ENCODE data around the gene SH2D3C. TPM values are rescaled to one million over a fixed set of nuclear protein-coding genes. Genes with fewer than 3 reads are reported as not detected.

SH2D3C gene
- total and polyA plus RNA-seq, 9 of the 15 experiments (the other 6 are each of a cell fraction or from before 2014, with no cell fraction given) = 0.03 to 1.2 (median 0.22) TPM; not detected in 1

- no peak for TF ChIP-seq HINFP (tag; conservative IDR thresholded peaks at IDR 0.05; ENCODE audit: low read depth)
- TF ChIP-seq TAF9B (IDR thresholded peaks at IDR 0.05; ENCODE audit: partially characterized antibody) = no peak
- TF ChIP-seq ZNF512 (tag; IDR thresholded peaks at IDR 0.05) = no peak
- no peak for TF ChIP-seq ZC3H11A (IDR thresholded peaks at IDR 0.05; ENCODE audit: low read depth, low read length)
- peak; percentile 99 for TF ChIP-seq PRDM10 (IDR thresholded peaks at IDR 0.05; ENCODE audit: partially characterized antibody)
- no peak for TF ChIP-seq TARDBP (IDR thresholded peaks at IDR 0.05)
- peak in 1 of 2 experiments; percentile 29; a peak in 1 of 4 replicates for TF ChIP-seq FOXA3 (CRISPR knock-in tag; conservative IDR thresholded peaks at IDR 0.05 in 1 of 2, IDR thresholded peaks at IDR 0.05 in 1 of 2)
- peak; percentile 73 for TF ChIP-seq RBM25 (IDR thresholded peaks at IDR 0.05; ENCODE audit: low read depth, low read length, severe bottlenecking)
- TF ChIP-seq ZNF274 (IDR thresholded peaks at IDR 0.05; ENCODE audit: borderline replicate concordance, low read depth, low read length) = no peak
- no peak for TF ChIP-seq EWSR1 (IDR thresholded peaks at IDR 0.05; ENCODE audit: borderline replicate concordance, low read depth, partially characterized antibody)
- no peak for TF ChIP-seq ETS2 (tag; IDR thresholded peaks at IDR 0.05; ENCODE audit: borderline replicate concordance, poor library complexity, severe bottlenecking)
- no peak for TF ChIP-seq CHCHD3 (CRISPR knock-in tag; IDR thresholded peaks at IDR 0.05)
- no peak for TF ChIP-seq SMARCA4 (IDR thresholded peaks at IDR 0.05)
- TF ChIP-seq EP400 (IDR thresholded peaks at IDR 0.05) = no peak
- peak; percentile 74; the same call in 1 of the 2 replicates for TF ChIP-seq SREBF1 (IDR thresholded peaks at IDR 0.05; ENCODE audit: borderline replicate concordance, low read depth, low read length)
- TF ChIP-seq, protein P1, sequence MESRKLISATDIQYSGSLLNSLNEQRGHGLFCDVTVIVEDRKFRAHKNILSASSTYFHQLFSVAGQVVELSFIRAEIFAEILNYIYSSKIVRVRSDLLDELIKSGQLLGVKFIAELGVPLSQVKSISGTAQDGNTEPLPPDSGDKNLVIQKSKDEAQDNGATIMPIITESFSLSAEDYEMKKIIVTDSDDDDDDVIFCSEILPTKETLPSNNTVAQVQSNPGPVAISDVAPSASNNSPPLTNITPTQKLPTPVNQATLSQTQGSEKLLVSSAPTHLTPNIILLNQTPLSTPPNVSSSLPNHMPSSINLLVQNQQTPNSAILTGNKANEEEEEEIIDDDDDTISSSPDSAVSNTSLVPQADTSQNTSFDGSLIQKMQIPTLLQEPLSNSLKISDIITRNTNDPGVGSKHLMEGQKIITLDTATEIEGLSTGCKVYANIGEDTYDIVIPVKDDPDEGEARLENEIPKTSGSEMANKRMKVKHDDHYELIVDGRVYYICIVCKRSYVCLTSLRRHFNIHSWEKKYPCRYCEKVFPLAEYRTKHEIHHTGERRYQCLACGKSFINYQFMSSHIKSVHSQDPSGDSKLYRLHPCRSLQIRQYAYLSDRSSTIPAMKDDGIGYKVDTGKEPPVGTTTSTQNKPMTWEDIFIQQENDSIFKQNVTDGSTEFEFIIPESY (CRISPR knock-in tag; IDR thresholded peaks at IDR 0.05) = no peak
These were observed 2.1 kb downstream of the SH2D3C start (continued) for GRCh38 chr9:127776195-127776923.

Measured in K562 (cell line).